ENCODE results near the gene ASB4.

DNA sequence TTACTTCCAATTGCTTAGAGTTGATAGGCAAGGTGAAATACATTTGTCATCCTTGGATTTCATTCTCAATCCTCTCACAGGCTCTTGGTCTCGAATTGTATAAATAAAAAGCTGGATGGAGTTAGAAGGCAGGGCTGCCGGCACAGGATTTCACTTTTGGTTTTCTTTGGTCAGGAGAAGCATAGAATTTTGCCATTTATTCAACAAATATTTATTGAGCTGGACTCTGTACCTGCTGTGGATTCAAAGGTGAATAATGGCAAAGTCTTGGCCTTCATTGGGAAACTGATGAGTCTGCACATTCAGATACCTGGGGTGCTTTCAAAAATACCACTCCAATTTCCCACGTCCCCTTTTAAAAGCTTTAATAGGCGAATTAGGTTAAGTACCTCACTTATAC lies 60.9 kb downstream of the ASB4 start:
- TF ChIP-seq POLR2A (IDR thresholded peaks at IDR 0.05): no peak
- TF ChIP-seq, protein P1, sequence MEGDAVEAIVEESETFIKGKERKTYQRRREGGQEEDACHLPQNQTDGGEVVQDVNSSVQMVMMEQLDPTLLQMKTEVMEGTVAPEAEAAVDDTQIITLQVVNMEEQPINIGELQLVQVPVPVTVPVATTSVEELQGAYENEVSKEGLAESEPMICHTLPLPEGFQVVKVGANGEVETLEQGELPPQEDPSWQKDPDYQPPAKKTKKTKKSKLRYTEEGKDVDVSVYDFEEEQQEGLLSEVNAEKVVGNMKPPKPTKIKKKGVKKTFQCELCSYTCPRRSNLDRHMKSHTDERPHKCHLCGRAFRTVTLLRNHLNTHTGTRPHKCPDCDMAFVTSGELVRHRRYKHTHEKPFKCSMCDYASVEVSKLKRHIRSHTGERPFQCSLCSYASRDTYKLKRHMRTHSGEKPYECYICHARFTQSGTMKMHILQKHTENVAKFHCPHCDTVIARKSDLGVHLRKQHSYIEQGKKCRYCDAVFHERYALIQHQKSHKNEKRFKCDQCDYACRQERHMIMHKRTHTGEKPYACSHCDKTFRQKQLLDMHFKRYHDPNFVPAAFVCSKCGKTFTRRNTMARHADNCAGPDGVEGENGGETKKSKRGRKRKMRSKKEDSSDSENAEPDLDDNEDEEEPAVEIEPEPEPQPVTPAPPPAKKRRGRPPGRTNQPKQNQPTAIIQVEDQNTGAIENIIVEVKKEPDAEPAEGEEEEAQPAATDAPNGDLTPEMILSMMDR (IDR thresholded peaks at IDR 0.05): peak in 1 of 6 experiments; percentile 14

Measured in adrenal gland (tissue), 5 donors.